Measurements from ENCODE around the gene CYREN.

Gene CYREN

GRCh38 chr7:135117096-135117495 is 53.4 kb downstream of the CYREN start:
- Histone ChIP-seq H3K4me3 (ENCODE audit: low read depth in 1 of 2, low read length in 1 of 2) (no peak overlapping the region), H3K36me3 (no peaks in the 10 kb centered on the region), H3K4me1 (ENCODE audit: control insufficient read depth in 1 of 2, insufficient read depth in 1 of 2, low read depth in 1 of 2, low read length in 1 of 2) (no peaks in the 10 kb centered on the region), H3K27me3 (no peaks in the 10 kb centered on the region), H3K9me3 (peaks cover 5% of the 10 kb centered on the region), H3K27ac (no peak overlapping the region)
- TF ChIP-seq CTCF (IDR thresholded peaks at IDR 0.05): no peak

All from neutrophil (primary cell).